HepG2 (cell line): Measurements from ENCODE around the gene ARL4D. TPM values are rescaled to one million over a fixed set of nuclear protein-coding genes. Genes with fewer than 3 reads are reported as not detected.

Experiments used
- ARID4A ChIP-seq: sonication (generic); formaldehyde crosslinking; IDR thresholded peaks from 2 replicates; pipeline ENCODE4 v1.5.0; 2020; ENCODE audit warnings: mild to moderate bottlenecking, missing genetic modification reagents, borderline replicate concordance
- FOXA1 ChIP-seq, 2 experiments: fragments of 450-650 bp in 1 of 2; sonication (generic) in 1 of 2; formaldehyde crosslinking in 1 of 2; IDR thresholded peaks; 2 replicates each; pipeline versions ENCODE4 v1.4.0 to v1.6.1; 2016 to 2020; ENCODE audit warnings: missing genetic modification reagents in 1 of 2
- GPBP1L1 ChIP-seq: sonication (generic); formaldehyde crosslinking; IDR thresholded peaks from 2 replicates; pipeline ENCODE4 v1.5.0; 2020; ENCODE audit warnings: mild to moderate bottlenecking, missing genetic modification reagents
- HDAC2 ChIP-seq: sonication (generic); formaldehyde crosslinking; IDR thresholded peaks from 2 replicates; pipeline ENCODE4 v1.4.0; 2020; ENCODE audit warnings: missing genetic modification reagents
- HIVEP1 ChIP-seq: sonication (generic); formaldehyde crosslinking; IDR thresholded peaks from 2 replicates; pipeline ENCODE4 v1.4.0; 2020; ENCODE audit warnings: mild to moderate bottlenecking, missing genetic modification reagents
- KAT8 ChIP-seq: IDR thresholded peaks from 2 replicates; pipeline ENCODE4 v1.6.1; 2016; ENCODE audit warnings: missing genetic modification reagents, missing compliant biosample characterization
- MED1 ChIP-seq: sonication (generic); formaldehyde crosslinking; IDR thresholded peaks from 2 replicates; pipeline ENCODE4 v1.4.0; 2020; ENCODE audit warnings: missing genetic modification reagents
- MXD3 ChIP-seq: IDR thresholded peaks from 2 replicates; pipeline ENCODE4 v1.6.1; 2016; ENCODE audit warnings: mild to moderate bottlenecking, missing biosample characterization, missing genetic modification reagents
- NFE2L2 ChIP-seq: fragments of 150-350 bp; IDR thresholded peaks from 2 replicates; pipeline ENCODE4 v1.6.1; 2014; ENCODE audit warnings: low read length
- NPAS2 ChIP-seq: sonication (generic); formaldehyde crosslinking; IDR thresholded peaks from 2 replicates; pipeline ENCODE4 v1.8.0; 2022; ENCODE audit warnings: mild to moderate bottlenecking, missing genetic modification reagents, borderline replicate concordance
- NR3C1 ChIP-seq: sonication (generic); formaldehyde crosslinking; IDR thresholded peaks from 2 replicates; pipeline ENCODE4 v1.4.0; 2020; ENCODE audit warnings: missing genetic modification reagents
- PCBP1 ChIP-seq: fragments of 200-400 bp; formaldehyde crosslinking; IDR thresholded peaks from 2 replicates; pipeline ENCODE4 v1.6.1; 2017; ENCODE audit warnings: mild to moderate bottlenecking, low read depth, low read length, borderline replicate concordance
- TCF7 ChIP-seq: sonication (generic); IDR thresholded peaks from 2 replicates; pipeline ENCODE4 v1.6.1; 2016; ENCODE audit warnings: antibody characterized with exemption, low read depth
- TMF1 ChIP-seq: sonication (generic); formaldehyde crosslinking; IDR thresholded peaks from 2 replicates; pipeline ENCODE4 v1.8.1; 2022; ENCODE audit warnings: low read depth, missing genetic modification reagents
- U2AF2 ChIP-seq: fragments of 200-400 bp; formaldehyde crosslinking; IDR thresholded peaks from 2 replicates; pipeline ENCODE4 v1.6.1; 2017; ENCODE audit warnings: low read depth, mild to moderate bottlenecking, low read length
- WIZ ChIP-seq: sonication (generic); formaldehyde crosslinking; IDR thresholded peaks from 2 replicates; pipeline ENCODE4 v1.5.1; 2020; ENCODE audit warnings: mild to moderate bottlenecking, missing genetic modification reagents
- ZBTB3 ChIP-seq: sonication (generic); formaldehyde crosslinking; IDR thresholded peaks from 2 replicates; pipeline ENCODE4 v1.4.0; 2020; ENCODE audit warnings: low read depth, mild to moderate bottlenecking, moderate library complexity, missing genetic modification reagents, borderline replicate concordance
- ZFP82 ChIP-seq: sonication (generic); formaldehyde crosslinking; IDR thresholded peaks from 2 replicates; pipeline ENCODE4 v1.5.1; 2020; ENCODE audit warnings: mild to moderate bottlenecking, missing genetic modification reagents, borderline replicate concordance
- ZIK1 ChIP-seq: sonication (generic); formaldehyde crosslinking; IDR thresholded peaks from 2 replicates; pipeline ENCODE4 v1.5.0; 2020; ENCODE audit warnings: mild to moderate bottlenecking, low read depth, missing genetic modification reagents, borderline replicate concordance
- ZMYM3 ChIP-seq: sonication (generic); formaldehyde crosslinking; IDR thresholded peaks from 2 replicates; pipeline ENCODE4 v1.5.1; 2020; ENCODE audit warnings: mild to moderate bottlenecking, missing genetic modification reagents
- ZNF230 ChIP-seq: sonication (generic); formaldehyde crosslinking; IDR thresholded peaks from 2 replicates; pipeline ENCODE4 v1.4.0; 2020; ENCODE audit warnings: mild to moderate bottlenecking, missing genetic modification reagents
- ZNF383 ChIP-seq: sonication (generic); formaldehyde crosslinking; IDR thresholded peaks from 2 replicates; pipeline ENCODE4 v1.4.0; 2020; ENCODE audit warnings: missing genetic modification reagents, mild to moderate bottlenecking, borderline replicate concordance
- ZNF556 ChIP-seq: sonication (generic); formaldehyde crosslinking; IDR thresholded peaks from 2 replicates; pipeline ENCODE4 v1.4.0; 2020; ENCODE audit warnings: mild to moderate bottlenecking, missing genetic modification reagents, borderline replicate concordance
- ZNF589 ChIP-seq: sonication (generic); formaldehyde crosslinking; conservative IDR thresholded peaks from 2 replicates; pipeline ENCODE4 v1.8.0; 2022; ENCODE audit warnings: mild to moderate bottlenecking, moderate library complexity, missing genetic modification reagents
- polyA plus RNA-seq, 8 experiments: library from polyadenylated mRNA; depleted of rRNA in 3 of 8; stranded (reverse) in 7 of 8; unstranded in 1 of 8; fragments of >200 nt; fragmentation: Illumina TruSeq in 4 of 8; extraction: Trizol in 4 of 8; gene quantifications; 2 replicates each; pipeline versions ENCODE4 v1.2.1 to v1.2.3, GENCODE V29; 2011 to 2016; ENCODE audit warnings: low read depth in 4 of 8, missing spikeins in 1 of 8, mixed read lengths in 1 of 8; ENCODE audit not compliant: insufficient read depth in 1 of 8
- total RNA-seq, 5 experiments: library from RNA; depleted of rRNA; stranded (reverse); fragments of >200 nt; fragmentation: Illumina TruSeq; extraction: Trizol; gene quantifications; 2 replicates each; pipeline ENCODE4 v1.2.3, GENCODE V29; 2016; ENCODE audit warnings: low read depth in 1 of 5

The ARL4D gene
- total and polyA plus RNA-seq, 2 of the 13 experiments (the other 11 are each of a cell fraction or from before 2014, with no cell fraction given): 9.0 to 25.9 TPM

- TF ChIP-seq ARID4A (CRISPR knock-in tag): peak; percentile 89
- no peak; the same call in 1 of the 2 replicates for TF ChIP-seq ZNF556 (CRISPR knock-in tag)
- no peak for TF ChIP-seq ZFP82 (CRISPR knock-in tag)
- no peak for TF ChIP-seq PCBP1
- peak; percentile 87 for TF ChIP-seq ZNF230 (CRISPR knock-in tag)
- TF ChIP-seq HDAC2 (CRISPR knock-in tag): peak; percentile 39; the same call in 1 of the 2 replicates
- TF ChIP-seq ZBTB3 (CRISPR knock-in tag): peak; percentile 82; the same call in 1 of the 2 replicates
- TF ChIP-seq ZIK1 (CRISPR knock-in tag): peak; percentile 77; the same call in 1 of the 2 replicates
- TF ChIP-seq FOXA1 (IDR thresholded peaks at IDR 0.05): no peak
- peak; percentile 30; the same call in 1 of the 2 replicates for TF ChIP-seq FOXA1 (CRISPR knock-in tag; IDR thresholded peaks at IDR 0.05)
- TF ChIP-seq TMF1 (CRISPR knock-in tag): peak; percentile 87
- no peak for TF ChIP-seq U2AF2
- peak; percentile 78 for TF ChIP-seq MED1
- TF ChIP-seq ZNF589 (CRISPR knock-in tag): 0 out of 2 replicates have a peak, but pooled peaks have one; percentile 72
- no peak for TF ChIP-seq TCF7
- no peak for TF ChIP-seq NPAS2
- TF ChIP-seq GPBP1L1 (CRISPR knock-in tag): no peak
- 0 out of 2 replicates have a peak, but pooled peaks have one; percentile 18 for TF ChIP-seq HIVEP1 (CRISPR knock-in tag)
- TF ChIP-seq ZNF383 (CRISPR knock-in tag): no peak; the same call in 1 of the 2 replicates
- no peak for TF ChIP-seq NFE2L2
- peak; percentile 87; the same call in 1 of the 2 replicates for TF ChIP-seq WIZ
- peak; percentile 62 for TF ChIP-seq ZMYM3
- peak; percentile 95 for TF ChIP-seq MXD3 (CRISPR knock-in tag)
- TF ChIP-seq KAT8 (CRISPR knock-in tag): peak; percentile 84
- TF ChIP-seq NR3C1 (CRISPR knock-in tag): no peak
These were observed at the start of gene ARL4D (continued) for GRCh38 chr17:43398724-43399595.
